ENCODE results near the gene FBXO2. TPM values are rescaled to one million over a fixed set of nuclear protein-coding genes. Genes with fewer than 3 reads are reported as not detected.

Gene FBXO2
- total and polyA plus RNA-seq, 10 of the 15 experiments (the other 5 are each of a cell fraction or from before 2014, with no cell fraction given) = 0.06 to 0.41 (median 0.18) TPM; not detected in 4

DNA sequence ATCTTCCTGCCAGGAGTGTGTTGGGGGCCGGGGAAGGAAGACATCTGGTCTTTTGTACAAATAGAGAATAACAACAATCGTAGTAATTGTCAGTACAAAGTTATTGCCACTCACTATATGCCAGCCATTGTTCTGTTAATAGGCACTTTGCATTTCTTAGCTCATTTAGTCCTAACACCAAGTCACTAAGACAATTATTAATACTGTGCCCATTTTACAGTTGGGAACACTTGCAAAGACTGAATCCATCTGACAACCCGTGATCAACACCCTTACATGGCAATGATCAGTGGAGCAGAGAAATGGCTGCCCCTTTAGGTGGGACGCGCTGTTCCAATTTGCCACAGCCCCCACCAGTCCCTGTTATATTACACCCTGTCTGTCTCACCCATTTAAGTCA lies 33.3 kb downstream of the FBXO2 start:
- Histone ChIP-seq H3K9me3 (replicated peaks; ENCODE audit: control insufficient read depth, insufficient read depth, low read length) (no peaks in the 10 kb centered on the region), H2AFZ (ENCODE audit: control insufficient read depth, low read depth, low read length) (no peak overlapping the region), H3K4me2 (ENCODE audit: control insufficient read depth, insufficient read depth) (no peak overlapping the region), H3K4me3 (no peak overlapping the region), H3K79me2 (ENCODE audit: control insufficient read depth, insufficient read depth, low read length) (no peaks in the 10 kb centered on the region), H4K20me1 (ENCODE audit: control insufficient read depth, insufficient read depth) (no peaks in the 10 kb centered on the region), H3K27me3 (replicated peaks in 1 of 2; ENCODE audit: control insufficient read depth in 2 of 2, insufficient read depth in 2 of 2, low read length in 1 of 2) (peaks cover 0 to 1% of the 10 kb centered on the region in 2 experiments; a peak in 2 of 4 replicates), H3K4me1 (ENCODE audit: control insufficient read depth, insufficient read depth, low read length) (no peaks in the 10 kb centered on the region), H3K27ac (ENCODE audit: control insufficient read depth, insufficient read depth) (no peak overlapping the region), H3K9ac (ENCODE audit: control insufficient read depth, insufficient read depth, low read length) (no peak overlapping the region), H3K36me3 (ENCODE audit: control insufficient read depth in 2 of 2, insufficient read depth in 2 of 2, low read length in 1 of 2) (no peaks in the 10 kb centered on the region)
- FAIRE-seq (no peak), DNase-seq (ENCODE audit: low read depth, low spot score) (no peak), ATAC-seq (no peak)
- POLR2A ChIA-PET = no interaction called here
- TF ChIP-seq IKZF1 (conservative IDR thresholded peaks at IDR 0.05) (no peak), CREB1 (IDR thresholded peaks at IDR 0.05; ENCODE audit: low read depth) (no peak), SUZ12 (IDR thresholded peaks at IDR 0.05; ENCODE audit: unreplicated experiment) (no peak), CBFB (IDR thresholded peaks at IDR 0.05; ENCODE audit: low read depth) (no peak), RUNX3 (IDR thresholded peaks at IDR 0.05; ENCODE audit: low read length) (no peak), POU2F2 (IDR thresholded peaks at IDR 0.05; ENCODE audit: borderline replicate concordance, low read depth, low read length) (no peak), CBX3 (IDR thresholded peaks at IDR 0.05; ENCODE audit: borderline replicate concordance, low read depth) (no peak), GABPA (IDR thresholded peaks at IDR 0.05; ENCODE audit: low read depth) (no peak), PML (IDR thresholded peaks at IDR 0.05; ENCODE audit: low read length) (no peak), ATF3 (IDR thresholded peaks at IDR 0.05; ENCODE audit: borderline replicate concordance, extremely low read depth, low read depth, low read length) (no peak), SREBF2 (IDR thresholded peaks at IDR 0.05; ENCODE audit: low read length) (no peak)
- BruUV-seq (replicated peaks) = no TSS peak
- SMC1A ChIA-PET (ENCODE audit: uncharacterized antibody, unreplicated experiment) = no interaction called here
- intact Hi-C loops (cut with micrococcal nuclease; ENCODE audit: unreplicated experiment) (no loop called here), in situ Hi-C loops (cut with MboI) (no loop called here)
- WGBS (ENCODE audit: insufficient coverage, insufficient replicate concordance, low lambda C conversion rate, missing lambda C conversion rate) = 39% methylated on average over 5 of the region's 5 CpGs
- RAD21 ChIA-PET (ENCODE audit: unreplicated experiment) = no interaction called here
- CTCF ChIA-PET = no interaction called here

Data from GM12878 (cell line).